K562 (cell line): ENCODE measurements around the gene SLC26A8. TPM values are rescaled to one million over a fixed set of nuclear protein-coding genes. Genes with fewer than 3 reads are reported as not detected.
"Not testable (repeated sequence)": the region's sequence is repeated elsewhere in the genome, so short reads cannot be mapped to it uniquely, and the experiment has no call there.

Source experiments
- ATAC-seq: fragments of 200-7000 bp; cut with Tn5 transposase; 3 replicates; pipeline ENCODE4 v1.9.1; 2020; ENCODE audit warnings: moderate library complexity
- BruUV-seq: library from RNA; stranded (reverse); fragments of 400-500 nt; replicated peaks from 2 replicates; lab custom pipeline; 2021; lab: Mats Ljungman, UMichigan
- CTCF ChIA-PET: fragments of 300-600 bp; formaldehyde crosslinking; extraction: SDS; loops from one replicate; lab custom pipeline; 2021; ENCODE audit warnings: low intra/inter-chr PET ratio; lab: Yijun Ruan, JAX
- POLR2A ChIA-PET: fragments of 300-600, 350-650 bp; sonication (Branson Sonifier 250); formaldehyde crosslinking; extraction: SDS; loops from one replicate; lab custom pipeline; 2021; ENCODE audit warnings: antibody characterized with exemption, inconsistent platforms; lab: Yijun Ruan, JAX
- DNase-seq, 4 experiments: peaks; one replicate each; pipeline versions ENCODE4 v3.0.0 to v3.0.0-alpha.2; 2011 to 2018; ENCODE audit warnings: low spot score in 3 of 4, mixed read lengths in 3 of 4; ENCODE audit errors: extremely low read depth in 1 of 4
- FAIRE-seq: peaks from 2 replicates; lab custom pipeline; 2011; peaks lifted over from hg19 to GRCh38; lab: Jason Lieb, UNC
- H2AFZ ChIP-seq: 2 replicates; pipeline ENCODE4 v1.6.0; 2011; ENCODE audit warnings: low read depth, low read length, control low read depth, inconsistent platforms
- H3K27ac ChIP-seq: fragments of 200-600 bp; 3 replicates; pipeline ENCODE4 v1.8.0; 2011; ENCODE audit warnings: low read depth, mild to moderate bottlenecking, control low read depth, inconsistent platforms, low read length, moderate library complexity, mixed read lengths; ENCODE audit errors: extremely low read depth
- H3K27me3 ChIP-seq, 2 experiments: fragments of 300-600 bp in 1 of 2; 2 replicates in 1 of 2; 3 replicates in 1 of 2; pipeline versions ENCODE4 v1.6.0 to v1.8.0; 2011; ENCODE audit warnings: inconsistent platforms in 2 of 2, low read length in 2 of 2, mild to moderate bottlenecking in 1 of 2, mixed read lengths in 1 of 2, moderate library complexity in 1 of 2; ENCODE audit not compliant: control insufficient read depth in 2 of 2, insufficient read depth in 2 of 2
- H3K36me3 ChIP-seq: fragments of 300-600 bp; 3 replicates; pipeline ENCODE4 v1.8.0; 2011; ENCODE audit warnings: mild to moderate bottlenecking, low read length, inconsistent platforms; ENCODE audit not compliant: control insufficient read depth, insufficient read depth
- H3K4me1 ChIP-seq, 2 experiments: fragments of 200-600 bp in 1 of 2; replicated peaks in 1 of 2; 2 replicates in 1 of 2; 3 replicates in 1 of 2; pipeline versions ENCODE4 v1.5.1 to v1.8.0; 2011; ENCODE audit warnings: inconsistent platforms in 2 of 2, low read length in 2 of 2, mild to moderate bottlenecking in 1 of 2, mixed read lengths in 1 of 2, moderate library complexity in 1 of 2; ENCODE audit not compliant: control insufficient read depth in 2 of 2, insufficient read depth in 2 of 2
- H3K4me2 ChIP-seq: 2 replicates; pipeline ENCODE4 v1.6.1; 2011; ENCODE audit warnings: low read length, control low read depth, inconsistent platforms, mixed read lengths; ENCODE audit not compliant: insufficient read depth
- H3K4me3 ChIP-seq: fragments of 200-600 bp; sonication (generic), shearing (Covaris generic); 2 replicates; pipeline ENCODE4 v1.5.1; 2016; ENCODE audit warnings: control low read depth, inconsistent platforms
- H3K79me2 ChIP-seq: fragments of 200-600 bp; 3 replicates; pipeline ENCODE4 v1.8.0; 2011; ENCODE audit warnings: low read length, inconsistent platforms; ENCODE audit not compliant: control insufficient read depth, insufficient read depth
- H3K9ac ChIP-seq, 2 experiments: 2 replicates each; pipeline versions ENCODE4 v1.6.0 to v1.6.1; 2011; ENCODE audit warnings: low read depth in 2 of 2, low read length in 2 of 2, control low read depth in 1 of 2, inconsistent platforms in 1 of 2, mild to moderate bottlenecking in 1 of 2, mixed read lengths in 1 of 2; ENCODE audit not compliant: insufficient read depth in 1 of 2
- H3K9me1 ChIP-seq: one replicate; pipeline ENCODE4 v1.6.0; 2011; ENCODE audit warnings: inconsistent platforms, mild to moderate bottlenecking, low read length, moderate library complexity; ENCODE audit not compliant: control insufficient read depth, insufficient read depth
- H3K9me3 ChIP-seq: replicated peaks from 2 replicates; pipeline ENCODE4 v1.5.1; 2011; ENCODE audit warnings: low read depth, low read length, inconsistent platforms; ENCODE audit not compliant: control insufficient read depth, insufficient read depth
- H4K20me1 ChIP-seq: replicated peaks from 2 replicates; pipeline ENCODE4 v1.6.1; 2011; ENCODE audit warnings: low read length, inconsistent platforms, mixed read lengths; ENCODE audit not compliant: control insufficient read depth, insufficient read depth
- MIER1 ChIP-seq: fragments of 450-650 bp; IDR thresholded peaks from 2 replicates; pipeline ENCODE4 v1.6.1; 2016; ENCODE audit warnings: antibody characterized with exemption, mild to moderate bottlenecking, low read depth
- PML ChIP-seq: IDR thresholded peaks from 2 replicates; pipeline ENCODE4 v1.6.1; 2012; ENCODE audit warnings: low read length, inconsistent platforms
- WGBS: fragments of 100-300 bp; shearing (Covaris generic); methylation state at CpG from one replicate; pipeline ENCODE4 v1.1.6; 2016; ENCODE audit warnings: low coverage, mixed read lengths; ENCODE audit not compliant: insufficient coverage; ENCODE audit errors: missing lambda C conversion rate; 5-methylcytosine and 5-hydroxymethylcytosine counted together
- in situ Hi-C: fragments of 300-500 bp; cut with MboI; formaldehyde crosslinking; loops from 4 replicates; pipeline ENCODE4 v1.15.0; 2018; ENCODE audit warnings: inconsistent platforms, mixed read lengths
- intact Hi-C: fragments of 100-400 bp; cut with micrococcal nuclease; formaldehyde crosslinking; loops from 2 replicates; pipeline ENCODE4 v1.14.2; 2022
- polyA plus RNA-seq, 8 experiments: library from polyadenylated mRNA; depleted of rRNA in 4 of 8; stranded (reverse) in 5 of 8; unstranded in 3 of 8; fragments of >200 nt; fragmentation: Nextera tagmentation in 2 of 8; fragmentation: Illumina TruSeq in 1 of 8; extraction: Ambion mirVana in 2 of 8; extraction: Trizol in 1 of 8; gene quantifications; 2 replicates each; pipeline versions ENCODE4 v1.2.1 to v1.2.3, GENCODE V29; 2011 to 2014; ENCODE audit warnings: inconsistent platforms in 1 of 8, missing spikeins in 1 of 8
- total RNA-seq, 7 experiments: library from RNA; depleted of rRNA in 6 of 7; stranded (reverse); fragments of >200 nt in 6 of 7; fragmentation: Illumina TruSeq in 2 of 7; extraction: Trizol in 2 of 7; gene quantifications; 2 replicates each; pipeline versions ENCODE4 v1.2.1 to v1.2.3, GENCODE V29; 2011 to 2021; ENCODE audit warnings: low replicate concordance in 1 of 7

Gene SLC26A8
- total and polyA plus RNA-seq, 9 of the 15 experiments (the other 6 are each of a cell fraction or from before 2014, with no cell fraction given), result not detected

GRCh38 chr6:35942355-35942754, 82.1 kb downstream of the SLC26A8 start (continued):
- TF ChIP-seq MIER1 (peak; percentile 68; the same call in 1 of the 2 replicates), PML (no peak)

DNA sequence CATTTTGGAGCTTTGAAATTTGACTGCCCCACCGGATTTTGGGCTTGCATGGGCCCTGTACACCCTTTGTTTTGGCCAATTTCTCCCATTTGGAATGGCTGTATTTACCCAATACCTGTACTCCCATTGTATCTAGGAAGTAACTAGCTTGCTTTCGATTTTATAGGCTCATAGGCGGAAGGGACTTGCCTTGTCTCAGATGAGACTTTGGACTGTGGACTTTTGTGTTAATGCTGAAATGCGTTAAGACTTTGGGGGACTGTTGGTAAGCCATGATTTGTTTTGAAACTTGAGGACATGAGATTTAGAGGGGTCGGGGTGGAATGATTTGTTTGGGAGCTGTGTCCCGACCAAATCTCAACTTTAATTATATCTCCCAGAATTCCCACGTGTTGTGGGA, 83.3 kb downstream of the SLC26A8 start:
- H3K79me2 ChIP-seq, ATAC-seq, CTCF ChIA-PET, H3K4me1 ChIP-seq, H3K9me3 ChIP-seq, H3K9ac ChIP-seq, intact Hi-C loops, H4K20me1 ChIP-seq, H3K36me3 ChIP-seq, H3K27ac ChIP-seq, H3K4me3 ChIP-seq, DNase-seq, H3K27me3 ChIP-seq, FAIRE-seq, BruUV-seq, H2AFZ ChIP-seq, POLR2A ChIA-PET, H3K9me1 ChIP-seq, in situ Hi-C loops, H3K4me2 ChIP-seq: not testable (repeated sequence)
- 3% methylated on average over 7 of the region's 7 CpGs for WGBS

DNA sequence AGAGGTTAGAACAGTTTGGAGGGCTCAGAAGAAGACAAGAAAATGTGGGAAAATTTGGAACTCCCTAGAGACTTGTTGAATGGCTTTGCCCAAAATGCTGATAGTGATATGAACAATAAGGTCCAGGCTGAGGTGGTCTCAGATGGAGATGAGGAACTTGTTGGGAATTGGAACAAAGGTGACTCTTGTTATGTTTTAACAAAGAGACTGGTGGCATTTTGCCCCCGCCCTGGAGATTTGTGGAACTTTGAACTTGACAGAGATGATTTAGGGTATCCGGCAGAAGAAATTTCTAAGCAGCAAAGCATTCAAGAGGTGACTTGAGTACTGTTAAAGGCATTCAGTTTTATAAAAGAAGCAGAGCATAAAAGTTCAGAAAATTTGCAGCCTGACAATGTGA, 84.4 kb downstream of the SLC26A8 start:
- WGBS, result 24% methylated on average over 2 of the region's 2 CpGs
- in situ Hi-C loops, H3K9me3 ChIP-seq, H3K9me1 ChIP-seq, H3K27ac ChIP-seq, H4K20me1 ChIP-seq, H2AFZ ChIP-seq, H3K4me1 ChIP-seq, POLR2A ChIA-PET, H3K79me2 ChIP-seq, CTCF ChIA-PET, H3K4me2 ChIP-seq, intact Hi-C loops, DNase-seq, H3K27me3 ChIP-seq, ATAC-seq, BruUV-seq, H3K9ac ChIP-seq, FAIRE-seq, H3K4me3 ChIP-seq, H3K36me3 ChIP-seq: not testable (repeated sequence)
